Type B pancreatic cell (in vitro differentiated cells): Measurements from ENCODE around the gene LRCH1. TPM values are rescaled to one million over a fixed set of nuclear protein-coding genes. Genes with fewer than 3 reads are reported as not detected.

ENCODE experiments used
- DNase-seq: peaks from one replicate; pipeline ENCODE4 v3.0.0; 2021; ENCODE audit warnings: mixed read lengths; ENCODE audit not compliant: unreplicated experiment; ENCODE audit errors: extremely low spot score
- H3K27ac Mint-ChIP-seq: 2 replicates; pipeline ENCODE4 v1.8.0; 2021; ENCODE audit warnings: mild to moderate bottlenecking, mixed read lengths
- H3K27me3 Mint-ChIP-seq: 2 replicates; pipeline ENCODE4 v1.8.0; 2021; ENCODE audit warnings: mixed read lengths
- H3K36me3 Mint-ChIP-seq: 2 replicates; pipeline ENCODE4 v1.8.0; 2021; ENCODE audit warnings: mixed read lengths
- H3K4me1 Mint-ChIP-seq: one replicate; pipeline ENCODE4 v1.8.0; 2021; ENCODE audit warnings: mixed read lengths; ENCODE audit not compliant: unreplicated experiment
- H3K4me3 Mint-ChIP-seq: 2 replicates; pipeline ENCODE4 v1.8.0; 2021; ENCODE audit warnings: mild to moderate bottlenecking, mixed read lengths
- H3K9me3 Mint-ChIP-seq: 2 replicates; pipeline ENCODE4 v1.8.0; 2021; ENCODE audit warnings: mixed read lengths
- CTCF ChIP-seq: fragments of 200-600 bp; sonication (generic); conservative IDR thresholded peaks from 2 replicates; pipeline ENCODE4 v1.5.0; 2021; ENCODE audit warnings: antibody characterized with exemption, mild to moderate bottlenecking
- total RNA-seq: library from RNA; stranded (reverse); gene quantifications from 2 replicates; pipeline ENCODE4 v1.2.1, GENCODE V29; 2021; ENCODE audit warnings: low replicate concordance

The LRCH1 gene
- total RNA-seq, 1 donor from 2014 or later, result 23.0 TPM

DNA sequence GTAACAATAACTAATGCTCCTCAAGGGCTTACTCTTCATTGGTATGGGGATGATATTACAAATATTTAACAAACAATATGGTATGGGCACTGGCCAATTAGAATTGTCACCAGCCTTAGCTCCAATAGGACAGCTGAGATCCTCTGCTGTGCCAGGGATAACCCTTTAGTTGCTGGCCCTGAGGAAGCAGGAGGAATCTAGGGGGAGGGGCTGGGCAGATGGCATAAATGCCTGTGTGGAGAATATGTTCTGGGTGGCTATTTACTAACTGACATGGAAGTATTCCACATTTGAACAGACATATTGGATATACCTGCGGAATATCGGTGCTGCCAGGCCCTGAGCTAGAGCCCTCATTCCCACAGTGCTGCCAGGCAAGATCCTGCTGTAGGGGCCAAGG is 16.6 kb upstream of the LRCH1 start:
- peak overlapping the region; percentile 85 for H3K27ac Mint-ChIP-seq
- no peaks in the 10 kb centered on the region for H3K36me3 Mint-ChIP-seq
- H3K27me3 Mint-ChIP-seq, result no peaks in the 10 kb centered on the region
- H3K9me3 Mint-ChIP-seq, result no peaks in the 10 kb centered on the region
- H3K4me3 Mint-ChIP-seq, result no peak overlapping the region
- H3K4me1 Mint-ChIP-seq, result peaks cover 5% of the 10 kb centered on the region
- no peak for DNase-seq
- TF ChIP-seq CTCF, result no peak

GRCh38 chr13:46539231-46539630 is 13.7 kb upstream of the LRCH1 start:
- Mint-ChIP-seq H3K4me3 (no peak overlapping the region), H3K4me1 (peaks cover 5% of the 10 kb centered on the region), H3K36me3 (no peaks in the 10 kb centered on the region), H3K27me3 (no peaks in the 10 kb centered on the region), H3K9me3 (no peaks in the 10 kb centered on the region), H3K27ac (peak overlapping the region; percentile 34)
- no peak for TF ChIP-seq CTCF
- no peak for DNase-seq

- Mint-ChIP-seq H3K27me3 (no peaks in the 10 kb centered on the region), H3K27ac (peak overlapping the region; percentile 23), H3K36me3 (no peaks in the 10 kb centered on the region), H3K9me3 (no peaks in the 10 kb centered on the region), H3K4me3 (no peak overlapping the region), H3K4me1 (peaks cover 7% of the 10 kb centered on the region)
- no peak for TF ChIP-seq CTCF
- no peak for DNase-seq
These were observed 11.8 kb upstream of the LRCH1 start for GRCh38 chr13:46541210-46541609.

DNA sequence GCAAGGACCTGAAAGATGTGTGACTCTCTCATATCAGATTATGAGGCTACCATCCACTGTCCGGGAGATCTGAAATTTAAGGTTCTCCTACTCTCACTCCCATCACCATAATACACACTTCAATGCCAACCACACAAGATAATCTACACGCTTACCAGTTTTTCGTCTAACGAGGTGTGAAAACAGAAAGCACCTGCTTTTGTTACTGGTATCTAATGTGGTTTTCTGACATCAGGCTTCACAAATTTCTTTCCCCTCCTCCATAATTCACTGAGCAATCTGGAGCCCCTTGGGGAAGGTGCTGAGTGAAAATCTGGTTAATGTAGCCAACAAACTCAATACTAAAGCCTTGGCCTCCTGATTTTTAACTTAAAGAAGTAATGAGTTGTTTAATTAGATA is 10.1 kb upstream of the LRCH1 start:
- TF ChIP-seq CTCF, result no peak
- Mint-ChIP-seq H3K27me3 (peaks cover 3% of the 10 kb centered on the region), H3K9me3 (no peaks in the 10 kb centered on the region), H3K27ac (no peak overlapping the region), H3K4me1 (peaks cover 14% of the 10 kb centered on the region), H3K36me3 (no peaks in the 10 kb centered on the region), H3K4me3 (no peak overlapping the region)
- no peak for DNase-seq

DNA sequence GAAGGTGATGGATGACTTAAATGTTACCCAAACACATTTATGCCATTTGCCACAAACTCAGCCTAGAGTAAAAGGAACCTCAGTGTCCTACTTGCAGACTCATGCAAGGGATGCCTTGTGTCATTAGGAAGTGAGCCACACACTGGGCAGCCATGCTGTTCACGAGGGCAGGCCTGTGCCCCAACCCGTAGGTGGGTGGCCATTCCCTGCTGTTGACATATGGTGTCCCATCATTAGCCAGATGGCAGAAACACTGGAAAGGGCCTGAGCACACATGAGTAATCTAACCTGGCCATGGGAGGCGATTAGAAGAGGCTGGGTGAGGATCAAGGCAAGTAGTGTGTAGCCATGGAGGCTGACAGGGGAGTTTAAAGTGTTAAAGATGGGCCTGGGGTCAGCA is 9.7 kb upstream of the LRCH1 start:
- Mint-ChIP-seq H3K9me3 (no peaks in the 10 kb centered on the region), H3K4me3 (no peak overlapping the region), H3K4me1 (peaks cover 14% of the 10 kb centered on the region), H3K27me3 (peaks cover 3% of the 10 kb centered on the region), H3K36me3 (no peaks in the 10 kb centered on the region), H3K27ac (no peak overlapping the region)
- no peak for DNase-seq
- no peak for TF ChIP-seq CTCF

DNA sequence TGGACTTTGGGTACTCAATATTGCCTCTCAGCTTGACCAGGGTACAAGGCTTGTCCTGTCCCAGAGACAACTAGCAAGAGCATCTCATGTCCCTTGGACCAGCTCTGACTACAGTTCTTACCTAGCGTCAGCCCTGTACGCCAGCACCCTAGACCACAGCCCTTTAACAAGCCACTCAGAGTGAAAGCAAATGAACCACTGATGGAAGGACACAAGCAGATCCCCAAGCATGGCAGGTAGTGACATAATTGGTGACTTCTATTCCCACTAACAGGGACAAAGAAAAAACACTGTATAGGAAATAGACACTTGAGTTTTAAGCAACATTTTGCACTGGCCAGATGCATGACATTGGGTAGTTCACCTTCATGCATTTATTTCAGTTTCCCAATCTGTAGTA is 8.8 kb upstream of the LRCH1 start:
- Mint-ChIP-seq H3K4me3 (no peak overlapping the region), H3K4me1 (peaks cover 14% of the 10 kb centered on the region), H3K36me3 (no peaks in the 10 kb centered on the region), H3K27ac (no peak overlapping the region), H3K9me3 (no peaks in the 10 kb centered on the region), H3K27me3 (peaks cover 3% of the 10 kb centered on the region)
- no peak for TF ChIP-seq CTCF
- no peak for DNase-seq
